GM12878 (cell line): ENCODE results near the gene ZNF423.

Source experiments
- CTCF ChIP-seq, 3 experiments: IDR thresholded peaks in 2 of 3; conservative IDR thresholded peaks in 1 of 3; 2 replicates each; pipeline ENCODE4 v1.5.1; 2011; ENCODE audit warnings: low read depth in 3 of 3, low read length in 3 of 3, mild to moderate bottlenecking in 3 of 3, control low read depth in 2 of 3, moderate library complexity in 2 of 3, inconsistent platforms in 1 of 3, mixed read lengths in 1 of 3; ENCODE audit not compliant: control insufficient read depth in 2 of 3, insufficient read depth in 1 of 3; ENCODE audit errors: extremely low read depth in 1 of 3
- ESRRA ChIP-seq: IDR thresholded peaks from 2 replicates; pipeline ENCODE4 v1.6.1; 2012; ENCODE audit warnings: mild to moderate bottlenecking, low read length, improper control_type of control experiment
- EZH2 ChIP-seq: IDR thresholded peaks from 2 replicates; pipeline ENCODE4 v1.6.1; 2012; ENCODE audit warnings: low read depth, mild to moderate bottlenecking, control low read depth, inconsistent platforms, low read length, borderline replicate concordance; ENCODE audit not compliant: control insufficient read depth
- POLR2AphosphoS5 ChIP-seq: IDR thresholded peaks from 2 replicates; pipeline ENCODE4 v1.6.1; 2011; ENCODE audit warnings: mild to moderate bottlenecking, low read length, inconsistent platforms

- TF ChIP-seq CTCF (IDR thresholded peaks at IDR 0.05 in 2 of 3, conservative IDR thresholded peaks at IDR 0.05 in 1 of 3; ENCODE audit: control insufficient read depth in 2 of 3, extremely low read depth in 1 of 3, insufficient read depth in 1 of 3, low read depth in 3 of 3, low read length in 3 of 3) (no peak), POLR2AphosphoS5 (no peak), EZH2 (no peak), ESRRA (no peak)
Measured at GRCh38 chr16:49590166-49590871, 265.6 kb downstream of the ZNF423 start.
